Right lung (tissue), 5 donors: ENCODE measurements around the gene STT3A. TPM values are rescaled to one million over a fixed set of nuclear protein-coding genes. Genes with fewer than 3 reads are reported as not detected.

Experiments used
- DNase-seq, 2 donors: peaks; one replicate each; pipeline ENCODE4 v3.0.0-alpha.2; 2013
- polyA plus RNA-seq, 5 donors: library from polyadenylated mRNA; unstranded; fragments of 120-200 nt; gene quantifications; one replicate each; pipeline versions ENCODE4 v1.2.1 to v1.2.3, GENCODE V29; 2013; ENCODE audit warnings: inconsistent platforms in 1 of 5, low replicate concordance in 1 of 5; ENCODE audit not compliant: insufficient read length in 5 of 5, insufficient read depth in 1 of 5

STT3A gene
- polyA plus RNA-seq, 5 donors = 184 to 214 (median 200) TPM

- no peak for DNase-seq
Measured at GRCh38 chr11:125649465-125650166, 57.0 kb downstream of the STT3A start.

DNA sequence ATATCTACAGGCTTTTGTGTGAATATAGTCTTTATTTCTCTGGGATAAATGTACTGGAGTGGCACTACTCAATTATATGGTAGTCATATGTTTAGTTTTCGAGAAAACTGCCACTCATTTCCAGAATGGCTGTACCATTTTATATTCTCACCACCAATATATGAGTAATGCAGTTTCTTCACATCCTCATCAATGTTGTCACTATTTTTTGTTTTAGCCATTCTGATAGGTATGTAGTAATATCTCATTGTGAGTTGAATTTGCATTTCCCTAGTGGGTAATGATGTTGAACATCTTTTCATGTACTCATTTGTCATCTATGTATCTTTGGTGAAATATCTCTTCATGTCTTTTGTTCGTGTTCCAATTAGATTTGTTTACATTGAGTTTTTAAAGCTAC is 70.0 kb downstream of the STT3A start:
- no peak for DNase-seq

GRCh38 chr11:125663910-125664309 is 71.3 kb downstream of the STT3A start:
- DNase-seq = no peak

DNA sequence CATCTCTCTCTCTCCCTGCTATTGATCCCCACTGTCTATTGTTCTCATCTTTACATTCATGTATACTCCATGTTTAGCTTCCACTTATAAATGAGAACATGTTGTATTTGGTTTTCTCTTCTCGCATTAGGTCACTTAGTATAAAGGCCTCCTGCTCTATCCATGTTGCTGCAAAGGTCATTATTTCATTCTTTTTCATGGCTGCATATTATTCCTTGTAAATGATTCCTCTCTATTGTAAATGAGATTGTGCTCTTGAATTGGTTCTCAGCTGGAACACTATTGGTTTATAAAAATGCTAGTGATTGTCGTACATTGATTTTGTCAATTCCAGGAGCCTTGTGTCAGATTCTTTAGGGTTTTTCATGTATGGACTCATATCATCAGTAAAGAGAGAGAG is 74.5 kb downstream of the STT3A start:
- no peak for DNase-seq

GRCh38 chr11:125670172-125670571 is 77.5 kb downstream of the STT3A start:
- no peak for DNase-seq

DNA sequence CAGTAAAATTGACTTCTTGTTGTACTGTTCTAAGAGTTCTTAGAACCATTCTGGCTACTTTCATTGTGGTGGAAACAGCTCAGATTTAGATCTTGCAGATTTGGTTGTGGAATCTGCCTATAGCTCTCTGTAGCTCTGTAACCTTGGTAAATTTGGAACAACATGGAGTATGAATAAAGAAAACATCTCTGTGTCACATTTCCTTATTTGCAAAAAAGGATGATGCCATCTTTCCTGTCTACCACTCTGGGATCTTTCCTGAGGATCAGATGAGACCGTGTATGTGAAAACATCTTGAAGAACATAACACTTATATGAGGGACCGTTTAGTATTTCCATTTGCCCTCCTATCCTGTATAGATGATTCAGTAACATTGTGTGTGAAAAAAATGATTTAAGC is 78.9 kb downstream of the STT3A start:
- DNase-seq = no peak

Other genes with a start within 250 kb of the STT3A start
- gene FEZ1, start 96.6 kb upstream of the STT3A start, polyA plus RNA-seq = 10 to 100 TPM; 24.3 to 31.9 (median 28.2) TPM
- gene EI24, start 23.4 kb upstream of the STT3A start, polyA plus RNA-seq = 100 to 1,000 TPM; 105 to 123 (median 121) TPM
- 10 to 100 TPM; 13.7 to 29.6 (median 24.5) TPM for gene CHEK1, start 32.3 kb downstream of the STT3A start, polyA plus RNA-seq
- 1 to 10 TPM in 2 of 5 donors, under 1 TPM in 3; 0.51 to 1.3 (median 0.78) TPM for gene ACRV1, start 88.0 kb downstream of the STT3A start, polyA plus RNA-seq
- under 1 TPM in 2 of 5 donors, not detected in 3; 0.14 to 0.19 TPM for gene PATE1, start 153.4 kb downstream of the STT3A start, polyA plus RNA-seq
- gene PATE2, start 186.0 kb downstream of the STT3A start, polyA plus RNA-seq = under 1 TPM in 4 of 5 donors, not detected in 1; 0.14 to 0.36 (median 0.18) TPM
- gene PATE3, start 195.3 kb downstream of the STT3A start, polyA plus RNA-seq = not detected
- gene PATE4, start 240.5 kb downstream of the STT3A start, polyA plus RNA-seq = under 1 TPM in 3 of 5 donors, not detected in 2; 0.09 to 0.26 (median 0.16) TPM